LNCaP clone FGC (cell line): ENCODE measurements around the gene KIF1A.

Experiments used
- DNase-seq: peaks from one replicate; pipeline ENCODE4 v3.0.0-alpha.2; 2011; ENCODE audit warnings: low read depth
- H3K4me3 ChIP-seq: 2 replicates; pipeline ENCODE4 v1.5.1; 2011; ENCODE audit warnings: mild to moderate bottlenecking, low read depth, low read length, control low read depth
- TF ChIP-seq, protein P1 (sequence below): IDR thresholded peaks from 2 replicates; pipeline ENCODE4 v1.5.1; 2012; ENCODE audit warnings: mild to moderate bottlenecking; ENCODE audit not compliant: control insufficient read depth, insufficient read depth; ENCODE audit errors: extremely low read depth

KIF1A gene

GRCh38 chr2:240812301-240812680 lies 7.7 kb downstream of the KIF1A start:
- DNase-seq, result no peak
- H3K4me3 ChIP-seq, result no peak overlapping the region
- TF ChIP-seq, protein P1, sequence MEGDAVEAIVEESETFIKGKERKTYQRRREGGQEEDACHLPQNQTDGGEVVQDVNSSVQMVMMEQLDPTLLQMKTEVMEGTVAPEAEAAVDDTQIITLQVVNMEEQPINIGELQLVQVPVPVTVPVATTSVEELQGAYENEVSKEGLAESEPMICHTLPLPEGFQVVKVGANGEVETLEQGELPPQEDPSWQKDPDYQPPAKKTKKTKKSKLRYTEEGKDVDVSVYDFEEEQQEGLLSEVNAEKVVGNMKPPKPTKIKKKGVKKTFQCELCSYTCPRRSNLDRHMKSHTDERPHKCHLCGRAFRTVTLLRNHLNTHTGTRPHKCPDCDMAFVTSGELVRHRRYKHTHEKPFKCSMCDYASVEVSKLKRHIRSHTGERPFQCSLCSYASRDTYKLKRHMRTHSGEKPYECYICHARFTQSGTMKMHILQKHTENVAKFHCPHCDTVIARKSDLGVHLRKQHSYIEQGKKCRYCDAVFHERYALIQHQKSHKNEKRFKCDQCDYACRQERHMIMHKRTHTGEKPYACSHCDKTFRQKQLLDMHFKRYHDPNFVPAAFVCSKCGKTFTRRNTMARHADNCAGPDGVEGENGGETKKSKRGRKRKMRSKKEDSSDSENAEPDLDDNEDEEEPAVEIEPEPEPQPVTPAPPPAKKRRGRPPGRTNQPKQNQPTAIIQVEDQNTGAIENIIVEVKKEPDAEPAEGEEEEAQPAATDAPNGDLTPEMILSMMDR, result no peak

DNA sequence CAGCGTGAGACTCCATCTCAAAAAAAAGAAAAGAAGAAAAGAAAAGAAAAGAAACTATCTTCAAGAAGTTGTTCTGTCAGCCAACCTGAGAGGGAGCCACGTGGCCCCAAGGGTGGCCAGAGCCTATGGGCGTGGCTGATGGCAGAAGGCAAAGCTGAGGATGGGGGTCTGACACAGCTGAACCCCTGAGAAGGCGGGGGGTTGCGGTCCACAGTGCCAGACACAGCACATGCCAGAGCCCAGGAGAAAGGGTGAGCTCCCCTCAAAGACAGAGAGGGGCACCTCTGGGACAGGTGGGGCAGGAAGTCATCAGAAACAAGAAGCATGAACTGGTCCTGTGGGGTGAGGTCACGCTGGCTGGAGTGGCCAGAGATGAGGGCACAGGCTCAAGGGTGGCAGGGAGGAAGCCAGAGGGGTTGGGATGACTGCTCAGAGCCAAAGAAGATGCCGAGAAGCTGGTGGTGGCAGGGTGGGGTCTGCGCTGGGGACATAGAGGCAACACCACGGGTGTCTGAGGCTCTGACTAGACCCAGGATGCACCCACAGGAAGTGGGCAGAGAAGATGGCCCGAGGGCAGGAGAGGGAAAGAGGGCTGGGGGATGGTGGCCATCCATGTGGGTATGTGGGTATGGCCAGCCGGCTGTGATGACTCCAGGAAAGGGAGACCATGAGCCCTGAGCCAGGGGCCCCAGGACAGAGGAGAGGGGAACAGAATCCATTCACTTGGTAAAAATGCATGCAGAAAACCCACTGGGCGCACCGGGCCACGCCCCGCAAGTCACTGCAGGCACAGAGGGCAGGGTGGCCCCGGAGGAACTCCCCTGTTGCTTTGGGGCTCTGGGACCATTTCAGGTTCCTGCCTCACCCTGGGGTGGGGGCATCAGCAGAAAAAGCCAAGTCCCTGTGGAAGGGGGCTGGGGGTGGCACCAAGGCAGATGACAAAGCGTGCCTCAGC lies 8.4 kb downstream of the KIF1A start:
- TF ChIP-seq, protein P1, result no peak
- no peak overlapping the region for H3K4me3 ChIP-seq
- no peak for DNase-seq

DNA sequence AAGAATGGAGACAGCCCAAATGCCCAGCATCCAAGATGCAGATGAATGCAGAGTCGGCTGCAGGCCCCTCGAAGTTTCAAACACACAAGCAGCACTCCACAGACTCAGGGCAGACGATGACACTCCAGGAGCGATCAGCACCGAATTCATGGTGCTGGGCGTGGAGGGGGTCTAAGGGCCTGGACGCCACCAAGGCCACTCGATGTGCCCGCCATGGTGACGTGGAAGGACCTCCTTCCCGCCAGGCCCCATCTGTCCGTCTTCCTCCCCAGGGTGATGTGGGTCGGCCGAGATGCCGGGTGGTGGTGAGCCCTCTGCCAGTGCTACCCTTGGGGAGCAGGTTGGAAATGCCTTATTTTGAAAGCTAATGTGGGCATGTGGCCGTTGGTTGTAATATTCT lies 9.4 kb downstream of the KIF1A start:
- no peak overlapping the region for H3K4me3 ChIP-seq
- DNase-seq, result no peak
- TF ChIP-seq, protein P1, result no peak

- no peak for DNase-seq
- no peak overlapping the region for H3K4me3 ChIP-seq
- TF ChIP-seq, protein P1, result peak; percentile 33
Measured at GRCh38 chr2:240810199-240810598, 9.8 kb downstream of the KIF1A start.

- TF ChIP-seq, protein P1, result no peak
- no peak overlapping the region for H3K4me3 ChIP-seq
- no peak for DNase-seq
Measured at GRCh38 chr2:240809276-240809675, 10.7 kb downstream of the KIF1A start.

DNA sequence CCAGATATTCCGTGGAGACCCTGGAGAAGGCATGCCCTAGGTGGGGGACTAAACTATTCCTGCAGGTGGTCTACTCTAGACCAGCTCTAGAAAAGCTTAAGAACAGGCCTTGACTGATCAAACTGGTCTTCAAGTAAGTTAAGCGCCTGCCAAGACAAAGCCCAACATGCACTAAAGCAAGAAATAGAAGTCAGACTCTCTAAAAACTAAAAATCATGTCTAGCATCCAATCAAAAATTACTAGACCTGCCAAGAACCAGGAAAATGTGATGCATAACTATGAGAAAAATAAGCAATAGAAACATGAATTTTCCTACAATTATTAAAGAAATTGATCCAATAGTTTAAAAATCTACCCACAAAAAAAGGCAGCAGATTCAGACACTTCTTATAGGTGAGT lies 13.6 kb downstream of the KIF1A start:
- TF ChIP-seq, protein P1, result no peak
- no peak for DNase-seq
- H3K4me3 ChIP-seq, result no peak overlapping the region
